NCI-H2029 (cell line): ENCODE results near the gene SS18L1.

ENCODE experiments used
- DNase-seq: peaks from one replicate; lab custom pipeline; 2025; lab: John Stamatoyannopoulos, UW

SS18L1 gene

DNA sequence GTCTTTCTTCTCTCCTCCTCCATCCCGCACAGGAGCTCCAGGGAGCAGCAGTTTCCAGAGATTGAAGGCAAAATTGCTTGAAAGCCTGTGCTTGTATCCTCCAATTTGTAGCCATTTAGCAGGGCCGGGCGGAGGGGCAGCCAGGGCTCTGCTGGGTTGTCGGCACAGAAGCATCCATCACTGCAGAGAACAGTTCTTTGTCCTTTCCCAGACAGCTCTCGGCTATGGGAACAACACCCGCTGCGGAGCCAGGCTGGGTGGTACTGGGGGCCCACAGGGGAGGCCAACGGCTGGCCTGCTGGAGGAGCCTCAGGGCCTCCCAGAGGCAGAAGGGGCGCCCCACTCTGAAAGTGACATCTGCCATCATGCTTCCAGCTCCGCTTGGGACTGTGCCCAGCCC is 68.7 kb downstream of the SS18L1 start:
- DNase-seq, result no peak

DNA sequence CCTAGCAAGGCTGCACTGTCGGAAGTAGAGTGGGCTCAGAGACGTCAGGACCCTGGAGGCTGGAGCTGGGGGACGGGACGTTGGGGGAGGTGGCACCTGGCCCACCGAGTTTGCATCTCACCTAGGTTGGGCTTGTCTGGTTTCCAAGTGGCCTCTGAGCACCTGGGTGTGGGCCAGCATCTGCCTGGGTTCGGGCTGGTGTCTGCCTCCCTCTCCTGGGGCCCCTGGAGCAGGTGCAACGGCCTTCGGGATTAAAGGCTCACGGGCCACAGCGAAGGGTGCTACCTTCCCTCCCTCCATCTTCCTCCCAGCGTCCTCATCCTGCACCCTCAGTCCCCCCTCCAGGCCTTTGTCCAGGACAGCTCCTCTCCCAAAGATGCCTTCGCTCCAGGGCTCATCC is 70.5 kb downstream of the SS18L1 start:
- DNase-seq, result peak; percentile 46

DNA sequence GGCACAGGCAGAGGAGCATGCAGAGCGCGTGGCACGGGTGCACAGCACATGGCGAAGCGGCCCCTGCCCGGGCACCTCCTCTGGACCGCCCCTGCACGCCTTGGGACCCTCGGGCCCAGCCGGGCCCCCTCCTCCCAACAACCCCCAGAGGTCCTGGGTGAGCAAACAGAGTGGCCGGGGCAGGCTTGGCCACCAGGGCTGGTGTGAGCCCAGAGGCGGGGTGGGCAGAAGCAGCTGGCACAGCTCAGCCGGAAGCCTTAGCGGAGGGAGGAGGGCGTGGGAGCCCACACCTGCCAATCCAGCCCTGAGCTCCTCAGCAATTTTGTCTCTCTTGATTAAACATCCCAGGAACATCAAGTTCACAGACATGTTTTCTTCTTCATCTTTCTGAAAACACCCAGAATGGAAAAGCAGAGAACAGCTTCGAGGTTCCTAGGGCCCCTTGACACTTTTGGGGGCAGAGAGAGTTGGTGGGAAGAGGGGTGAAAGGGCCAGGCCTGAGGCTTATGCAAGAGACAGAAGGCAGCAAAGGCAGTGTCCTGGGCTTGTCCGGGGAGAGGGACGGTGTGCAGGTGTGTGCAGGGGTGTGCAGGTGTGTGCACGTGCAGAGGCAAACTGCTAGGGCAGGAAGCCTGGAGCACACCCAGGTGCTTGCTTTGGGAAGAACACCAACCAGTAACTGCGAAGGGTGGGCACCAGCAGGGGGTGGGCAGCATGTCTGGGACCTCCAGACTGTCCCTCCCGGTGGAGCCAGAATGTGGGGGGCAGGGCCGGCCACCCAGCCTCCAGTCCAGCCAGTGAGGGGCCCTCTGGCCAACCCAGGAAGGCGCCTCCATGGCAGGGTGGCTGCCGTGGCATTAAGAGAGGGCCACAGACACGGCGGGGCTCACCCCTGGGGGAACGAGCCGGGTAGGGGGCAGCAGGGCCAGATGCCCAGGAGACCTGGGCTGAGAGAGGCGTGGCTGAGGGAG is 71.7 kb downstream of the SS18L1 start:
- no peak for DNase-seq

DNA sequence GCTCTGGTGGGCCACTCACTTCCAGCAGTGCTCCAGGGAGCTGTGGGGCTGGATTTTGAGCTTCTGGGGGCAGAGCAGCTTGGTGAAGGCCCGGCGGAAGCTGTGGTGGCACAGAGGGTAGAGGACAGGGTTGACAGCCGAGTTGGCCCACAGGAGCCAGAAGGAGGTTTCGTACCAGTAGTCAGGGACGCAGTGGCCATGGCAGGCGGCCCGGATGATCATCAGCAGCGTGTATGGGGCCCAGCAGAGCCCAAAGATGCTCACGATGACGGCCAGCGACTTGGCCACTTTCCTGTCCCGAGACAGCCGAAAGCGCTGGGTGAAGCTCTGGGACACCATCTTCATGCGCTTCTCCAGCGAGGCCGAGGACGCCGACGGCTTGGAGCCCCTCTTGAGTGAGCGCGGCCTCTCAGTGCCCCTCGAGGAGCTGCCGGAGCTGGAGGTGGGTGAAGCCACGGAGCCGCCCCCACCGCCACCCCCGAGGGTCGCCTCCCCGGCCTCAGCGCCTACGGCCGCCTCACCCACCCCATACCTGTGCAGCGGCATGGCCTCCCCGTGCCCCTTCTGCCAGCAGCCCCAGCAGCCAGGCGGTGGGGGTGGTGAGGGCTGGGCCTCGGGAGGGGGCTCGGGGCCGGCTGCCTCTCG is 72.5 kb downstream of the SS18L1 start:
- DNase-seq, result no peak

DNA sequence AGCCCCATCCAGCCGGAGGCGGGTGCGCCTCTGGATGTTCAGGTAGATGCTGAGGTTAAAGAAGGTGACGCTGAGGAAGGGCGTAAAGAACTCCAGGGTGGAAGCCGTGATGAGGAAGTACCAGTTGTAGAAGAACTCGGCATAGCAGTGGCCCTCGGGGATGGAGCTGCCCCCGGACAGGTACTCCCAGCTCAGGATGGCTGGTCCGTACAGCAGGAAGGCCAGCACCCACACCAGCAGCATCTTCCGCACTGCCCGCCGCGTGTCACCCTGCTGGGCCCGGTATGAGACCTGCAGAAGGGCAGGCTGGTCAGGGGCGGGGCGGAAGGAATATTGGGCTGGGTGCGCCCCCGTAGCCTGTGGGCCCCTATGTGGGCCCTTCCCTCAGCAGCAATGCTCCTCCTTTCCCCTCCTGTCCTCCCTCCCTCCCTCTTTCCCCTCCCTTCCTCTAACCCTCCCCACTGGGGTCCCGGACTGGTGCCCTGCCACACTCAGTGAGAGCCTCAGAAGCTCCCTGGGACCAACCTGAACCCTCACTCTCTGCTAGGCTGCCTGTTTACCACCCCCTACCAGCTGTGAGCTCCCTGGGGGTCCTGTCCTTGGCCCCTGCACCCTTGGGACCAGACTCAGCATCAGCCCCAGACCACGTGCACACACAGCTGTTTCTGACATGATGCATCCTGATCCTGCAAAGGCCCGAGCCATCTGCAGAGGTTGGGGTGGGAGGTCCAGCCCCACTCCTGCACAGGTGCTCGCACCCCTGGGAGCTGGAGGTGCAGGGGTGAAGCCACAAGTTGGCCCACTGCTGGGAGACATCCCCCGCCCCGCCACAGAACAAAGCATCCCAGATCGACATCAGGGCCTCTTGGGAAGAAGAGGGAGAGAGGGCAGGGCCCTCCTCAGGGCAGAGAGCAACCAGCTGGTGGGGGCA is 73.3 kb downstream of the SS18L1 start:
- DNase-seq, result no peak

DNA sequence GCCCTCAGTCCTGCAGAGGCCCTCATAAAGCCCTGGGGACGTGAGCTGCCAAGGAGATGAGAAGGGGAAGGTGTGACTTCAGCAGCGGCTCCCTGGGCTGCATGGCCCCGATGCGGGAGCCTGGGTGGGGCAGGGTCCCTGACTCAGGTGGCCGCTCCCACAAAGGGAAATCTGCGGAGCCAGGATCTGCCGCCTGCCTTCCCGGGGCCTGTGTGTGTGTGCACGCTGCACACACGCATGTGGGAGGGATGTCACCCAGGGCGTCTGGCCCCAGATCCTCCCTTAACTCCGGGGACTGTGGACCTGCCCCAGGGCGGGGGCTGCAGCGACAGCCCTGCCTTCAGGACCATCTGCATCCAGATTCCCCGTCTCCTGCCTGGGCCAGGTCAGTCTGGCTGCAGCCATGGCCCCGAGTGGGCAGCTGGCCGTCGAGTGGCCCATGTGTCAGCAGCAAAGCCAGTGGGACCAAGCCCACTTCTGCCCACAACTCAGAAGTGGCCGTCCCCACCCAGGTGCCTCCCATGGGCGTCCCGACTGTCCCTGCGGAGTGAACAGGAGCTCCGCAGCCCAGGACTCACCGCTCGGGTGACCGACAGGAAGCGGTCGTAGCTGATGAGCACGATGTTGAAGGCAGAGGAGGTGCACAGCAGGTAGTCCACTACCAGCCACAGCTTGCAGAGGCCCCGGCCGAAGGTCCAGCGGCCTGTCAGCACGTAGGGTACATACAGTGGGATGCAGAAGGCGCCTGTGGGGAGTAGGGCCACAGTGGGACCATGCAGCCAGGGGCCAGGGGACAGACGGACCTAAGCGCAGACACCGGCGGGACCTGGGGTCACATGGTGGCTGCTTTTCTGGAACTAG is 74.6 kb downstream of the SS18L1 start:
- no peak for DNase-seq

DNA sequence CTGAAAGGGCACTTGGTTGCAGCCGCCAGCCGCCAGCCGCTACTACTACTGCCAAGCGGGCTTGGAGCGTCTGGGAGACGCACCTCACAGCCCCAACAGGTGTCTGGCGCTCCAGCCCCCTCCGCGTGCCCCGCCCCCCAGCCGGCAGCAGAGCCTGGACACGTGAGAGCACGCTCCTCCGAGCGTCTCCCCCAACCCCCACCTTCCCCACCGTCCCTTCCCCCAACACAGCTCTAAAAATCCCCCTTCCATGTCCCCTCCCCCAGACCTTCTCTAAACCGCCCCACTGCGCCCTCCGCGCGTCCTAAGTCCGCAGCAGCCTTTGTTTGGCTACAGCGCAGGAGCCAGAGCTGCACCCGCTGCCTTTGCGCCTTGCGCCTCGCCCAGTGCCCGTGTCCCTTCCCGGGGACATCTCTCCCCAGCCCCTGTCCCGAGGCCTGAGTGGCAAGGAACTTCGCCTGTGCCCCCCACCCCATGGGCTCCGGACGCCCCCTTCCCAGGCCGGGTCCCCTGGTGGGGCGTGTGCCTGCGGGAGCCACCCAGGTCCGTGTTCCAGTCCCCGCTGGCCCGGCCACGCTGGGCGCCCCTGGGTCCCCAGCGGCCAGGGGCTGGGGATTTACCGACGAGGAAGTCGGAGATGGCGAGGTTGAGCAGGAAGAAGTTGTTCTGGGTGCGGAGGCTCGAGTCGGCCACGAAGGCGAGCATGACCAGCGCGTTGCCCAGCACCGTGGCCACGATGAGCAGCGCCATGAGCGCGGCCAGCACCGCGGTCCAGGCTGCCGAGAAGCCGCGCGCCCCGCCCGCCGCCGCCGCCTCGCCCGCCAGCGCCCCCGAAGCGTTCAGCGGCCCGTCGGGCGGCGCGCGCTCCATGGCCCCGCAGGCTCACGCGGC is 75.8 kb downstream of the SS18L1 start:
- DNase-seq, result peak; percentile 9

DNA sequence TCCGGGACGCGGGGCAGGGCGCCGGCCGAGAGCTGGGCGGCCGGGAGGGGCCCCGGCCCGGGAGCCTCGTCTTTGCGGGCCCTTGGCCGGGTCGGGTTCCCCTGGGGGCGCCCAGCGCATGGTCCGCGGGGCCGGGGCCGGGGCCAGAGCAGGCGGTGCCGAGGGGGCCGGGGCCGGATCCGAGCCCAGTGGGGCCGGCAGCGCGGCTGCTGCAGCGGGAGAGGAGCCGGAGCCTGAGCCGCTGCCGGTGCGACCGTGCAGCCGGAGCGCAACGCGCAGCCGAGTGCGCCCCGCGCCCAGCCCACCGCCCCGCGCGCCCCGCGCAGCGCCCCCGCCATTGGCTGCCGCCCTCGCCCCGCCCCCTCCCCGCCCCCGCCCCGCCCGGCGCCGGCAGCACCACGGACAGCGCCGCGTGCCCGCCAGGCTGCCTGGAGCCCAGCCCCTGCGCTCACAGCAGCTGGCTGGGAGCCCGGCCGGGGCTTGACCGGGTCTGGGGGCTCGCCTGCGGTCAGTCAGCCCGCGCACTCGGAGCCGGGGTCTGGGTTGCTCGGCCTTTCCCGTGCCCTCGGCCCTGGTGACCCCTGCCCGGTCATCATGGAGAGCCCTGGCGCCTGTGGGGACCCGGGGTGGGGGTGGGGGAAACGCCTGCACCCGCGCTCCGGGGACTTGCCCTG is 76.6 kb downstream of the SS18L1 start, which contains the start of gene HRH3:
Gene HRH3 (minus strand): TSS at position 287 of the 674 bp plus-strand sequence. CDS start 308 bp downstream, outside the sequence.
- DNase-seq, result no peak

DNA sequence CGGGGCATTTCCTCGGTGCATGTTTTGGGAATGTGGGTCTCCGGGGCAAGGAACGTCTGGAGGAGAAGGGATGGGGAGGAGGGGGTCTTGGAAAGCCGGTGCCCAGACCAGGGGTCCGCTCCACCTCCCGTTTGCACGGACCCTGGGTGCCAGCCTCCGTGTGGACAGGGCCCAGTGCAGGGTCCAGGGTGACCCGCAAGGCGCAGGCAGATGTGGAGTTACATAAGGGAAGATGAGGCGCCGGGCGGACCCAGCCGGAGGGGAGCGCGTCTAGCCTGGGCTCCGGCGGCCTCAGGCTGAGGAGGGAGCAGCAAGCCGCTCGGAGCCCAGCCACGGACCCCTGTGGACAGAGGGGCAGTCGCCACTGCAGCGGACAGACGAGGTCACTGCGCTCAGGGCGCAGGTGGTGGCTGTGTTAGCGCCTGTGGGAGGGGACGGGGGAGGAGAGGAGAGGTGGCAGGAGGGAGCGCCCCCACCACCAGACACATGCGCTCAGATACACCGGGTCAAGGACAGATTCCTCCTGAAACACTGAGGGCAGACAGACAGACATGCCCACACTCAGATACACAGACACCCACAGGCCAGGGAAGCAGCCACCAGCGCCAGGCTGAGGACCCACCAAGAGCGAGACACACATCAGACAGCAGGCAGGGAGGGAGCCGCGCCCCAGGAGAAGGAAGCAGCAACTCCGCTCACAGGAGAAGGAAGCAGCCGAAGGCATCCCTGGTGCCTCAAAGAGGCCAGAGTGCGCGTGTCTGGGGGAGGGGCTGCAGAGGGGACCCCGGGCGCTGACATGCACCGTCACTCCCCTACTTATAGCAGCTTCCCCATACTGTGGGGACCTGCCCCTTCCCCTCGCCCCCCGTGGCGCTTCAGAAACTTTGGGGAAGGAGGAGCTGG is 77.3 kb downstream of the SS18L1 start:
- no peak for DNase-seq

DNA sequence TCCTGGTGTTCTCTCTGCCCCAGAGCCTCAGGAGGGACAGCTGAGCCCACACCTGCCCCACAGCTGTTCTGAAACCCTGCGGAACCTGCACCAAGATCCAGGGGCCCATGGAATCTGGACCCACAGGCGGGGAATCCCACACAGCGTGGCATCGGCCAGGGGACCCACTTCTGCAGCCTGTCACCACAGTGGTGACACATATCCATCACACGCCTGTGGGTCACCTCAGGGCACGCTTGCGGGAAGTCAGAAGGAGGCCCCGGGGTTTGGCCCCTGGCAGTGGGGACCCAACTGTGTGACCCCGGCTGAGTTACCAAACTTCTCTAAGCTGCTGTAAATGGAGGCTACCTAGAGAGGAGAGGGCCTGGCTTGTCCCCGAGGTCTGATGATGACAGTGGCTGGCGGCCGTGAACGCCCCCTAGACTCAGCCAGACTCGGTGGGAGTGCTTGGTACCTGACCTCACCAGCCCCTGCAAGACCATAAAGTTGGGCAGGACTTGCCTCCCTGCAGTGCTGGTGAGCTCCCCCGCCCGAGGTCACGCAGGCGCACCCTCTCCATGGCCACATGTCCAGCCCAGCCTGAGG is 78.8 kb downstream of the SS18L1 start:
- no peak for DNase-seq

DNA sequence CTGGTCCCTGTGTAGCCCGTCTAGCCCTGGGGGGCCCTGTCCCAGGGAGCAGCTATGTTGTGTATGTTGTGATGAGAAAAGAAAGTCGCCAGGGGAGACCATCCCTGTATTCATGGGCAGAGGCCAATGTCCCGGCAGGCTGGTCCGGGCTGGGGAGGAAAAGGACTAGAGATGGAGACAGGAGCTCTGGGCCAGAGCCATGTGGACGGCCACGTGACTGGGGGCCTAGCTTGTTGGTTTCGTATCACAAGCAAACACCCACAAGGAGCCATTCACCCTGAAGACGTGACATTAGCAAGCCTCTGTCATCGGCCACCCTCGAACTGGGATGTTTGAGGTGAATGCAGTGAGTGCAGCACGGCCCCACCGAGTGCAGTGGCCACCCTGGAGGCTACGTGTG is 79.4 kb downstream of the SS18L1 start:
- no peak for DNase-seq

DNA sequence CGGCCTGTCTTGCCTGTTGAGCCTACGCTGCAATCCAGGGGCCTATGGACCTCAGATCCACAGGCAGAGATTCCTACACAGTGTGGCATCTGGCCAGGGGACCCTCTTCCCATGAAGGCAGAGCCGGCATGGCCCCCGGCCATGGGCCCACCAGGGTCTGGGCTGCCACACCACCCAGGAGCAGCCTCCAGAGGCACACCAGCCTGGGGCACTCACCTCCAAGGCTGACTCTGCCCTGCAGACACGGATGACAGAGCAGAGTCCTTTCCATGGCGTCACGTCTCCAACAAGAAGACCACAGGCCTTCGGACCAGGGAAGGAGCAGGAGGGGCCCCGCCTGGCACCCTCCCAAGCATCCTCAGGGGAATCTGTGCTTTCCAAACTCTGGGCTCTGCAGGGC is 80.0 kb downstream of the SS18L1 start:
- DNase-seq, result no peak

DNA sequence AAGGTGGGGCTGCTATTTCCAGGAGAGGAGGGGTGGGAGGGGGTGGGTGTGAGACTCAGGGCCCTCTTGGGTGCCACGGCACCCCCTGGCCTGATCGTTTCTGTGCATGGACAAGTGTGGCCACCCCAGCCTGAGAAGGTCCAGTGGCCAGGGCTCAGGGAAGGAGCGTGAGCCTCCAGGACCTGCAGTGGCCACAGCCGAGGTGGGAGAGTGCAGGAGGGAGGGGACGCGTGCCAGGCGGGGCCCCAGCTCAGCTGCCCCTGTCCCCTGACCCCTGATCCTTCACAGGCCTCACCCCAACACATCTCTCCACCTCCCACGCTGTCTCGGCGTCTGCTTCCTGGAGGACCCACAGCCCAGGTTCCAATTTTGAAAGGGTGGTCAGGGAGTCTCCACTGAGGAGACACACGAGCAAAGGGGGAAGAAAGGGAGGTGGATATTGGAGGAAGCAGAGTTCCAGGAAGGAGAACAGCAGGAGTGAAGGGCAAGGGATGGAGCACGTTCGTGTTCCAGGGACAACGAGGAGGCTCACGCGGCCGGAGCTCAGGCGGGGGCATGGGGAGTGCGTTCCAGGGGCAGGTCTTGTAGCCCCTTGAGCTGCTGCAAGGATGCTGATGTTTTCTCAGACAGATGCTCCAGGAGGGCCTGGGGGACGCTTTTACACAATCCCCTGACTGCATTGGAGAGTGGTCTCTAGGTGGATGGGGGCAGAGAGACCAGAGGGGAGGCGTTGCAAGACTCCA is 80.7 kb downstream of the SS18L1 start:
- DNase-seq, result no peak

DNA sequence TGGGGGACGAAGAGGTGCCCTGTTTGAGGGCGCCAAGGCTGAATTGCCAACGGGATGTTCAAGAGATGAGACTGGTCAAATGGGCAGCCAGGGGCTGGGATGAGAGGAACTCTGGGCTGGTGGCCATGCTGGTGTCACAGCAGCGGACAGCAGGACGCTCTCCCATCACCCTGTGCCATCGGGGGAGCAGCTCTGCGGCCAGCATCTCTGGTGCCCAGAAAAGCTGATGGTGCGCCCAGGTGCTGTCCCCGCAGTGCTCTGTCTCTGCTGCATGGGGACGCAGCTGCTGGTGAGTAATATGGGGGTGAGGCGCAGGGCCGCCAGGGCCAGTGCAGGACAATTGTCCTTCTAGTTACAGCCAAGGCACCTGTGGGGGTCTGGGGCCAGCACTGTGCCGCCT is 81.5 kb downstream of the SS18L1 start:
- no peak for DNase-seq

DNA sequence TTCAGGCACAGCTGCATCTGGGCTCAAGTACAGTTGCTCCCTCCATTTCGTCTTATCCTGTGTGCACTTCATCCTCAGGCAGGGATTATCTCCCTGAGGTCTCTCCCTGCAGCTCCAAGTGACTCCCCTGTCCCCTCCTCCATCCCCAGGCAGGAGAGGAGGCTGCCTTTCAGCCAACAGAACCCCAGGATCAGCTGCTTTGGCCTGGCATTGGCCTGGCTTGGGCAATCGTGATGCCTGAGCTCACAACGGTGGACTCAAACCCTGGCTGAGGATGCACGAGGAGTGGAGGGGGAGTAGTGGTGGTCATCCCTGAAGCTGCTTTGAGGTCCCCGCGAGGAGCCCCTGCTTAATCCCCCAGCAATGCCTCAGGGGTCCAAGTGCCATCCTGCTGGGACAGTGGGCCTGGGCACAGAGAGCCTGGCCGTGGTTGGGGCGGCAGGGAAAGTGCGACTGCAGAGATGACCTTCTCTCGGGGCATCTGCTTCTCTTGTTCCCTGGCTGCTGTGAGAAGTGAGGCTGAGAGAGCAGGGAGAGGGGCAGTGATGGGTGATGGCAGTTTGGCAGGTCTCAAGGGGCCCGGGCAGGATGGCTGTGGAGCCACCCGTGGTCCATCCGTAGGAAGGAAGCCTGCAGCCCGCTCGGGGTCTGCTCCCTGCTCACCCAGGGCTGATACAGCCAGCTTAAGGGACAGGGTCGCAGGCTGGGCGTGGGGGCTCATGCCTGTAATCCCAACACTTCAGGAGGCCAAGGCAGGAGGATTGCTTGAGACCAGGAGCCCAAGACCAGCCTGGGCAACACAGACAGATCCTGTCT is 82.5 kb downstream of the SS18L1 start:
- no peak for DNase-seq
